Chondrocyte (in vitro differentiated cells): ENCODE measurements around the gene DHRSX. TPM values are rescaled to one million over a fixed set of nuclear protein-coding genes. Genes with fewer than 3 reads are reported as not detected.

Source experiments
- DNase-seq: peaks from one replicate; pipeline ENCODE4 v3.0.0; 2021; ENCODE audit warnings: mixed read lengths, low spot score
- H3K27ac Mint-ChIP-seq: one replicate; pipeline ENCODE4 v1.8.0; 2021; ENCODE audit warnings: mild to moderate bottlenecking, moderate library complexity, mixed read lengths; ENCODE audit not compliant: unreplicated experiment
- H3K27me3 Mint-ChIP-seq: 2 replicates; pipeline ENCODE4 v1.8.0; 2021; ENCODE audit warnings: low read depth, mixed read lengths
- H3K36me3 Mint-ChIP-seq: 2 replicates; pipeline ENCODE4 v1.8.0; 2021; ENCODE audit warnings: low read depth, mixed read lengths
- H3K4me1 Mint-ChIP-seq: 2 replicates; pipeline ENCODE4 v1.8.0; 2021; ENCODE audit warnings: low read depth, mild to moderate bottlenecking, mixed read lengths
- H3K4me3 Mint-ChIP-seq: one replicate; pipeline ENCODE4 v1.8.0; 2021; ENCODE audit warnings: mild to moderate bottlenecking, moderate library complexity, mixed read lengths; ENCODE audit not compliant: unreplicated experiment
- H3K9me3 Mint-ChIP-seq: 2 replicates; pipeline ENCODE4 v1.8.0; 2021; ENCODE audit warnings: low read depth, mixed read lengths
- CTCF ChIP-seq: fragments of 200-600 bp; sonication (generic); IDR thresholded peaks from 2 replicates; pipeline ENCODE4 v1.5.0; 2021; ENCODE audit warnings: antibody characterized with exemption, mild to moderate bottlenecking, moderate library complexity
- total RNA-seq: library from RNA; stranded (reverse); gene quantifications from 3 replicates; pipeline ENCODE4 v1.2.1, GENCODE V29; 2021

DHRSX gene
- total RNA-seq, 1 donor from 2014 or later, result 35.2 TPM

GRCh38 chrX:2495595-2495994 is 5.2 kb downstream of the DHRSX start:
- H3K36me3 Mint-ChIP-seq, result peaks cover 4% of the 10 kb centered on the region
- peaks cover 35% of the 10 kb centered on the region for H3K4me1 Mint-ChIP-seq
- no peak for DNase-seq
- H3K9me3 Mint-ChIP-seq, result no peaks in the 10 kb centered on the region
- no peak overlapping the region for H3K4me3 Mint-ChIP-seq
- no peak for TF ChIP-seq CTCF
- H3K27ac Mint-ChIP-seq, result no peak overlapping the region
- no peaks in the 10 kb centered on the region for H3K27me3 Mint-ChIP-seq

- TF ChIP-seq CTCF, result no peak
- no peak overlapping the region for H3K27ac Mint-ChIP-seq
- H3K9me3 Mint-ChIP-seq, result no peaks in the 10 kb centered on the region
- no peak overlapping the region for H3K4me3 Mint-ChIP-seq
- peaks cover 21% of the 10 kb centered on the region for H3K36me3 Mint-ChIP-seq
- H3K27me3 Mint-ChIP-seq, result no peaks in the 10 kb centered on the region
- peak; percentile 51 for DNase-seq
- peaks cover 16% of the 10 kb centered on the region for H3K4me1 Mint-ChIP-seq
These were observed 8.1 kb downstream of the DHRSX start for GRCh38 chrX:2492531-2493218.

- H3K9me3 Mint-ChIP-seq, result no peaks in the 10 kb centered on the region
- no peak for TF ChIP-seq CTCF
- H3K27me3 Mint-ChIP-seq, result no peaks in the 10 kb centered on the region
These were observed 10.1 kb downstream of the DHRSX start for GRCh38 chrX:2490634-2491033.

GRCh38 chrX:2489446-2490445 is 11.0 kb downstream of the DHRSX start:
- H3K27ac Mint-ChIP-seq, result no peak overlapping the region
- H3K36me3 Mint-ChIP-seq, result peaks cover 33% of the 10 kb centered on the region
- no peaks in the 10 kb centered on the region for H3K9me3 Mint-ChIP-seq
- peak; percentile 92 for DNase-seq
- no peak overlapping the region for H3K4me3 Mint-ChIP-seq
- TF ChIP-seq CTCF, result no peak
- H3K4me1 Mint-ChIP-seq, result peaks cover 26% of the 10 kb centered on the region
- no peaks in the 10 kb centered on the region for H3K27me3 Mint-ChIP-seq

More at GRCh38 chrX:2490634-2491033, 10.1 kb downstream of the DHRSX start:
- DNase-seq, result peak; percentile 81
- Mint-ChIP-seq H3K27ac (no peak overlapping the region), H3K36me3 (peaks cover 33% of the 10 kb centered on the region), H3K4me1 (peaks cover 20% of the 10 kb centered on the region), H3K4me3 (no peak overlapping the region)

GRCh38 chrX:2488621-2489285 is 12.0 kb downstream of the DHRSX start:
- peaks cover 36% of the 10 kb centered on the region for H3K4me1 Mint-ChIP-seq
- no peak for TF ChIP-seq CTCF
- no peaks in the 10 kb centered on the region for H3K27me3 Mint-ChIP-seq
- no peak overlapping the region for H3K27ac Mint-ChIP-seq
- DNase-seq, result peak; percentile 94
- H3K36me3 Mint-ChIP-seq, result peaks cover 33% of the 10 kb centered on the region
- H3K9me3 Mint-ChIP-seq, result no peaks in the 10 kb centered on the region
- no peak overlapping the region for H3K4me3 Mint-ChIP-seq
